Coronary artery (tissue), 2 donors: ENCODE data around the gene SRCAP.

Experiments used
- DNase-seq: peaks from one replicate; pipeline ENCODE4 v3.0.0-alpha.2; 2017; ENCODE audit warnings: low spot score
- H3K27ac ChIP-seq, 2 donors: fragments of 200-600 bp; sonication (generic); one replicate each; pipeline ENCODE4 v1.5.1; 2016 to 2019
- H3K4me3 ChIP-seq: fragments of 200-600 bp; sonication (generic); 2 replicates; pipeline ENCODE4 v1.5.1; 2016; ENCODE audit warnings: mild to moderate bottlenecking, moderate library complexity
- CTCF ChIP-seq: fragments of 200-600 bp; sonication (generic); IDR thresholded peaks from one replicate; pipeline ENCODE4 v1.5.1; 2019; ENCODE audit warnings: antibody characterized with exemption

SRCAP gene

GRCh38 chr16:30782486-30783279 is 83.7 kb downstream of the SRCAP start:
- no peak for DNase-seq
- TF ChIP-seq CTCF: no peak
- Histone ChIP-seq H3K27ac (no peak overlapping the region), H3K4me3 (no peak overlapping the region)

GRCh38 chr16:30783280-30784109 is 84.5 kb downstream of the SRCAP start:
- no peak for DNase-seq
- no peak overlapping the region for H3K4me3 ChIP-seq
- H3K27ac ChIP-seq: no peak overlapping the region
- TF ChIP-seq CTCF: no peak

GRCh38 chr16:30784215-30784614 is 85.2 kb downstream of the SRCAP start:
- Histone ChIP-seq H3K4me3 (no peak overlapping the region), H3K27ac (no peak overlapping the region)
- DNase-seq: no peak
- TF ChIP-seq CTCF: no peak

GRCh38 chr16:30785126-30786106 is 86.4 kb downstream of the SRCAP start:
- Histone ChIP-seq H3K27ac (peak overlapping the region in 1 of 2 donors; percentile 91), H3K4me3 (peak overlapping the region; percentile 89)
- no peak for DNase-seq
- no peak for TF ChIP-seq CTCF

GRCh38 chr16:30786115-30786935 is 87.4 kb downstream of the SRCAP start:
- no peak for DNase-seq
- H3K27ac ChIP-seq: peak overlapping the region; percentile 85 to 91
- TF ChIP-seq CTCF: no peak

More at GRCh38 chr16:30786115-30786935, 87.4 kb downstream of the SRCAP start:
- H3K4me3 ChIP-seq: peak overlapping the region; percentile 89
